GM12891 (cell line): Measurements from ENCODE around the gene PDXK. TPM values are rescaled to one million over a fixed set of nuclear protein-coding genes. Genes with fewer than 3 reads are reported as not detected.
"Not testable (repeated sequence)": the region's sequence is repeated elsewhere in the genome, so short reads cannot be mapped to it uniquely, and the experiment has no call there.

Source experiments
- DNase-seq: peaks from one replicate; pipeline ENCODE4 v3.0.0; 2011; ENCODE audit warnings: low spot score; ENCODE audit not compliant: insufficient read length
- FAIRE-seq: peaks from 2 replicates; lab custom pipeline; 2011; peaks lifted over from hg19 to GRCh38; lab: Jason Lieb, UNC
- PAX5 ChIP-seq: IDR thresholded peaks from 2 replicates; pipeline ENCODE4 v1.6.1; 2011; ENCODE audit warnings: low read length, moderate library complexity, mild to moderate bottlenecking; ENCODE audit not compliant: insufficient read depth, severe bottlenecking
- POLR2A ChIP-seq: IDR thresholded peaks from 2 replicates; pipeline ENCODE4 v1.6.1; 2011; ENCODE audit warnings: low read depth, low read length, control low read depth
- POLR2AphosphoS5 ChIP-seq: IDR thresholded peaks from 2 replicates; pipeline ENCODE4 v1.6.1; 2011; ENCODE audit warnings: low read depth, low read length, control low read depth
- POU2F2 ChIP-seq: IDR thresholded peaks from 2 replicates; pipeline ENCODE4 v1.6.1; 2011; ENCODE audit warnings: low read depth, mild to moderate bottlenecking, control low read depth, low read length, moderate library complexity
- SPI1 ChIP-seq: IDR thresholded peaks from 2 replicates; pipeline ENCODE4 v1.6.1; 2011; ENCODE audit warnings: low read depth, low read length, control low read depth
- TAF1 ChIP-seq: IDR thresholded peaks from 2 replicates; pipeline ENCODE4 v1.6.1; 2011; ENCODE audit warnings: low read depth, low read length, control low read depth
- polyA plus RNA-seq: library from polyadenylated mRNA; unstranded; fragments of >200 nt; gene quantifications from one replicate; pipeline ENCODE4 v1.2.1, GENCODE V29; 2012; ENCODE audit warnings: low read depth, missing spikeins, inconsistent platforms; ENCODE audit not compliant: missing spikeins

The PDXK gene
- polyA plus RNA-seq, result 49.5 TPM

- TF ChIP-seq POLR2A (no peak), TAF1 (no peak; the same call in 1 of the 2 replicates), POLR2AphosphoS5 (peak; percentile 46; the same call in 1 of the 2 replicates), PAX5 (no peak), SPI1 (peak; percentile 93), POU2F2 (no peak)
- FAIRE-seq (peak; percentile 94), DNase-seq (peak; percentile 79)
These were observed at the start of gene PDXK for GRCh38 chr21:43718872-43719747. TSS of gene PDXK (plus strand) at chr21:43719129. CDS start at chr21:43719295, 166 bp downstream.

- TF ChIP-seq SPI1 (no peak), PAX5 (no peak), POU2F2 (no peak), TAF1 (no peak), POLR2A (no peak), POLR2AphosphoS5 (no peak)
- DNase-seq (no peak), FAIRE-seq (no peak)
These were observed 48.9 kb upstream of the PDXK start for GRCh38 chr21:43669828-43670605.

GRCh38 chr21:43675871-43676270 lies 43.1 kb upstream of the PDXK start:
- FAIRE-seq, result no peak
- TF ChIP-seq PAX5 (no peak), SPI1 (no peak), POLR2AphosphoS5 (no peak), POLR2A (no peak), TAF1 (no peak), POU2F2 (no peak)
- no peak for DNase-seq

DNA sequence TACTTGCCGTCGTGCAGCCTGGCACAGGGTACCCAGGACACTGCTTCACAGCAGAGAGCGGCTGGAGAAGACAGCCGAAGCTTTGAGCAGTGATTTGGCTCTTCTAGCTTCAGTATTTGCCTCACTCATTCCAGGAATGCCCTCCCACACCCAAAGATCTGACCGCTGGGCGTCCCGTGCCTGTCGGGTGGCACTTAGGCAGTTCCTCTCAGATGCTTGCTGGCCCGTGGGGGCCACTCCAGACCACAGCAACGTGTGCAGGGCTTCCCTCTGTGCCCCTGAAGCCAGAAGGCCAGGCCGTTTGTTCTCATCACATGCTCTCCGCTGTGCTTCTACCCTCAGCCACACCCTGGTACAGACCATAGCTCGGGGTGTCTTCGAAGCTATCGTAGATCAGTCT lies 42.5 kb upstream of the PDXK start:
- FAIRE-seq (no peak), DNase-seq (no peak)
- TF ChIP-seq TAF1 (no peak), POU2F2 (no peak), POLR2AphosphoS5 (no peak), POLR2A (no peak), SPI1 (no peak), PAX5 (no peak)

DNA sequence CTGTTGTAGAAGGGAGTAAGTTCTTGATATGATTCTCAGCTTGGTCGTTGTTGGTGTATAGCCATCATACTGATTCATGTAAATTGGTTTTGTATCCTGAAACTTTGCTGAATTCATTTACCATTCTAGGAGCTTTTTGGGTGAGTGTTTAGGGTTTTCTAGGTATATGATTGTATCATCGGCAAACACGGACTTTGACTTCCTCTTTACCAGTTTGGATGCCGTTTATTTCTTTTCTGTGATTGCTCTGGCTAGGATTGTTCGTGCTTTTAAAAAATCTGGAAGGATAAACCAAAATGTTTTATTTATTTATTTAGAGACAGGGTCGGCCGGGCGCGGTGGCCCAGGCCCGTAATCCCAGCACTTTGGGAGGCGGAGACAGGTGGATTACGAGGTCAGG lies 39.0 kb upstream of the PDXK start:
- FAIRE-seq, result no peak
- no peak for TF ChIP-seq POLR2A
- no peak for DNase-seq

- not testable (repeated sequence) for FAIRE-seq, DNase-seq
These were observed 38.5 kb upstream of the PDXK start for GRCh38 chr21:43680421-43680820.

- TF ChIP-seq SPI1 (no peak), POLR2A (no peak), PAX5 (no peak), TAF1 (no peak), POU2F2 (no peak), POLR2AphosphoS5 (no peak)
- FAIRE-seq (no peak), DNase-seq (no peak)
These were observed 37.3 kb upstream of the PDXK start for GRCh38 chr21:43681650-43682049.

GRCh38 chr21:43684424-43684823 lies 34.5 kb upstream of the PDXK start:
- TF ChIP-seq POU2F2, result no peak
- TF ChIP-seq POLR2A, result no peak
- TF ChIP-seq TAF1, result no peak
- TF ChIP-seq SPI1, result no peak
- no peak for TF ChIP-seq POLR2AphosphoS5
- TF ChIP-seq PAX5, result no peak
- no peak for FAIRE-seq
- DNase-seq, result no peak

DNA sequence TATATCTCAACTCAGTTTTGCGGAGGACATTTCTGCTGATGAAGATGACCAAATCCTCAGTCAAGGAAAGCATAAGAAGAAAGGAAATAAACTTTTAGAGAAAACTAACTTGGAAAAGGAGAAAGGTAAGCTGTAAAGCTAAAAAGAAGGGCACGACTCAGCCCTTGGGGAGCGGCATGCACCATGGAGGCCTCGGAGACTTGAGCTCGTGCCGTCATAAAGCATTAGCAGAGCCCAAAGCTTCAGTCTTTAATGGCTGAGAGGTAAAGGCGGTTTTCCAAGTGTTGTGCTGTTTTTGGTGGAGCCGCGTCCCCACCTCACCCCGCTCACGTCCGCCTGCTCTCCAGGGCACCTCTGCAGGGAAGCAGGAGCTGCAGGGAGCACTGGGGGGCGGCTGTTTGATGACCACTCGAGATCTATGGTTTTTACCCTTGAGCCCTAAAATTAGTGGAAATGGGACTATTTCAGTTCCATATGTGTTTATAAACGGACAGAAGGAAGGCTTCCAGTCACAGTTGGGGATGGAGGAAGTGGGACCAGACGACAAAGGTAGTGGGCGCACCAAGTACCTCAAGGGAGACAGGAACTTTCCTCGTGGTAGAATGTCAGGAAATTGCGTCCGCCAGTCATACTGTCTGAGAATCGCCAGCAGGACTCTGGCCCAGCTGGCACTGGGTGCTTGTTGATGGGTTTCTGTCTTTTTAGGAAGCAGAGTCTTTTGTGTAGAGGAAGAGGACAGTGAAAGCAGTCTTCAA lies 31.9 kb upstream of the PDXK start:
- TF ChIP-seq POLR2AphosphoS5 (no peak), SPI1 (no peak), POU2F2 (no peak), PAX5 (no peak), POLR2A (no peak), TAF1 (no peak)
- DNase-seq (no peak), FAIRE-seq (no peak)
